Measurements from ENCODE around the gene ZFPM1. TPM values are rescaled to one million over a fixed set of nuclear protein-coding genes. Genes with fewer than 3 reads are reported as not detected.

Gene ZFPM1
- total RNA-seq, 4 donors from 2014 or later: 1.9 to 5.3 (median 3.4) TPM

DNA sequence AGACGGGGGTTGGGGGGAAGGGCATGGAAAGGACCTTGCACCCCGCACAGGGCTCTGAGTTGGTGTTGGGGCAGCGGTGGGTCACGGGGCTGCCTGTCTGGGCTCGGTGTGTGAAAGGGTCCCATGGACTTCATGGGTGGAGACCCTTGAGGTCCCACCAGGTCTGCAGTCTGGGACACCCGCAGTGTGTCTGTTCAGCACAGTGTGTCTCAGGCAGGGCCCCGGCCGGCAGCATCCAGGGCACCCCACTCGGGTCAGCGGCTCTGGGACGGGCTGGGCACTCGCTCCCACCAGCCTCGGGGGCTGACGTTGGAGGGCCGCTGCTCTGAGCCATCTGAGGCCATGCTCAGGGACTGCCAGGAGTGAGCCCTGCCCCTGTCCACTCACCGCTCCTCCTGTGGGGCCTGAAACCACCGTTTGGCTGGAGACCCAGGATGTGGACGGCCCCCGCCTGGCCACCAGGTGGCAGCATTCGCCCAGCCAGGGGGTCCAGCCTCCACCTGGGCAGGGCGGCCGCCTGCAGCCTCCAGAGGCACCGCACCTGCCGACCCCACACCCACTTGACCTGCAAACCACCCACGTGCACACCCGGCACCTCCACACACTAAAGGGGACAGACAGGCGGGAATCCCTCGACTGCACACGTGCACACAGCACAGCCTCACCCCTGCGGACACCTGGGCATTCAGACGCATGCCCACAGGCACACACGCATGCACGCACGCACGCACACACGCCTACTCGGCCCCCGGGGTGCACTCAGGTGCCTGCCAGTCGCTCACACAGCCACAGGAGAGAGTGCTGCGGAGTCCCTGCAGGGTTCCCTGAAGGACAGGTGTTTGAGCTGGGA lies 10.1 kb upstream of the ZFPM1 start:
- Histone ChIP-seq H3K4me1 (peaks cover 0 to 8% of the 10 kb centered on the region in 2 donors), H3K27me3 (no peaks in the 10 kb centered on the region), H3K9me3 (no peaks in the 10 kb centered on the region), H3K4me3 (replicated peaks in 1 of 3) (no peak overlapping the region), H3K36me3 (no peaks in the 10 kb centered on the region), H3K27ac (no peak overlapping the region)
- WGBS, 2 donors: 8 to 31% methylated on average over 9 to 13 of the region's 40 CpGs
- DNase-seq: peak; percentile 81 to 85
- TF ChIP-seq POLR2A (IDR thresholded peaks at IDR 0.05): no peak
- TF ChIP-seq, protein P1, sequence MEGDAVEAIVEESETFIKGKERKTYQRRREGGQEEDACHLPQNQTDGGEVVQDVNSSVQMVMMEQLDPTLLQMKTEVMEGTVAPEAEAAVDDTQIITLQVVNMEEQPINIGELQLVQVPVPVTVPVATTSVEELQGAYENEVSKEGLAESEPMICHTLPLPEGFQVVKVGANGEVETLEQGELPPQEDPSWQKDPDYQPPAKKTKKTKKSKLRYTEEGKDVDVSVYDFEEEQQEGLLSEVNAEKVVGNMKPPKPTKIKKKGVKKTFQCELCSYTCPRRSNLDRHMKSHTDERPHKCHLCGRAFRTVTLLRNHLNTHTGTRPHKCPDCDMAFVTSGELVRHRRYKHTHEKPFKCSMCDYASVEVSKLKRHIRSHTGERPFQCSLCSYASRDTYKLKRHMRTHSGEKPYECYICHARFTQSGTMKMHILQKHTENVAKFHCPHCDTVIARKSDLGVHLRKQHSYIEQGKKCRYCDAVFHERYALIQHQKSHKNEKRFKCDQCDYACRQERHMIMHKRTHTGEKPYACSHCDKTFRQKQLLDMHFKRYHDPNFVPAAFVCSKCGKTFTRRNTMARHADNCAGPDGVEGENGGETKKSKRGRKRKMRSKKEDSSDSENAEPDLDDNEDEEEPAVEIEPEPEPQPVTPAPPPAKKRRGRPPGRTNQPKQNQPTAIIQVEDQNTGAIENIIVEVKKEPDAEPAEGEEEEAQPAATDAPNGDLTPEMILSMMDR (IDR thresholded peaks at IDR 0.05): peak; percentile 80 to 98 (median 96)
- intact Hi-C loops (cut with DNase I): loop anchor here (10.0 kb wide), 1 partner anchor 212 kb away; the partner anchor contains the start of gene CYBA

DNA sequence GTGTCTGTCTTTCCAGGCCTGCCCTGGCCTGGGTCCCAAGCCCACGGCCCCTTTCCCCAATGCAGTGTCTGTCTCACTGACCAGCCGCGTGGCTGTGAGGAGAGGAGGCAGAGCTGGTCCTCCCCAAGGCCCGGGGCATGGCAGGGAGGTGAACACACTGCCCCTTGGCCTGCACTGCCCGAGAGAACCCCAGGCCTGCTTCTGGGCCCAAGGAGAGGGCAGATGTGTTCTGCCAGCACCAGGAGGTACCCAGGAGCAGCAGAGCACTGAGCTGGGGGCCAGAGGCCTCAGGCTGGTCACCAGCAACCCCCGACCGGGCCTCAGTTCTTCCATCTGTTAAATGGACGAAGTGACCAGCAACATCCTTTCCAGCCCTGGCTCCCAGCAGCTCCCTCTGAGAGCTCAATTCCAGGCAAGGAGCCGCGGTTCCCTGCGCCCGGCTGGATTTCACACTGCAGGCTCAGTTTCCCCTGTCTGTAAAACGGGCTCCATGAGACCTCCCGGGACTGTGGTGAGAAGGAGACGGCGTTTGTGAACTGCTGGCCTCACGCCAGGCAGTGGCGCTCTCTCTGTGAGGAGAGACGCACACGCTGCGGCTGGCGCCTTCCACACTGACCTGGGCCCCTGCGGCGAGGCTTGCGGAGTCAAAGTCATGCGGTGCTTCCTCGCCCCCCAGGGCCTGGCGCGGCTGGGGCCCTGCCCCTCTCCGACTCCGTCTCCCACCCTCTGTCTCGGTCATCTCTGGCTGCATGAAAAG lies 8.1 kb upstream of the ZFPM1 start:
- Histone ChIP-seq H3K27ac (no peak overlapping the region), H3K27me3 (no peaks in the 10 kb centered on the region), H3K4me1 (peaks cover 0 to 8% of the 10 kb centered on the region in 2 donors), H3K9me3 (no peaks in the 10 kb centered on the region), H3K36me3 (no peaks in the 10 kb centered on the region), H3K4me3 (replicated peaks in 1 of 3) (no peak overlapping the region)
- 70 to 72% methylated on average over 11 to 20 of the region's 32 CpGs for WGBS, 2 donors
- intact Hi-C loops (cut with DNase I): loop anchor here (2.0 to 10.0 kb wide), 3 partner anchors 84 to 210 kb away; partner anchors contain the start of gene CYBA
- peak in 1 of 2 donors; percentile 24 for DNase-seq
- TF ChIP-seq POLR2A (IDR thresholded peaks at IDR 0.05): no peak
- TF ChIP-seq, protein P1 (IDR thresholded peaks at IDR 0.05): no peak

DNA sequence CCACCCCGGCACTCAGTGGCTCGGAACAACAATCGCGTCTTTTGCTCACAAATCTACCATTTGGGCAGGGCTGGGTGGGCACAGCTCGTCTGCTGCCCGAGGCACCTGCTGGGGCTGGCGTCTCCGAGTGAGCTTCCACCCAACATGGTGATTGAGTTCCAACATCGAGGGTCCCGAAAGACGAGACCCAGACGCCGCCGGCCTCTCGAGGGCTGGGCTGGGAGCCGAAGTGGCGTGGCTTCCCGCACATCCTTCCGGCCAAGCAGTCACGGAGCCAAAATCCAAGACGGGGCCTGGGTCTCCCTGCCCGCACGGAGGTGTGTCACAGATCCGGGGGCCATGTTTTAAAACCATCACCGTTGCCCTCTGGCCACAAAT lies 7.5 kb upstream of the ZFPM1 start:
- H3K27me3 ChIP-seq: no peaks in the 10 kb centered on the region

DNA sequence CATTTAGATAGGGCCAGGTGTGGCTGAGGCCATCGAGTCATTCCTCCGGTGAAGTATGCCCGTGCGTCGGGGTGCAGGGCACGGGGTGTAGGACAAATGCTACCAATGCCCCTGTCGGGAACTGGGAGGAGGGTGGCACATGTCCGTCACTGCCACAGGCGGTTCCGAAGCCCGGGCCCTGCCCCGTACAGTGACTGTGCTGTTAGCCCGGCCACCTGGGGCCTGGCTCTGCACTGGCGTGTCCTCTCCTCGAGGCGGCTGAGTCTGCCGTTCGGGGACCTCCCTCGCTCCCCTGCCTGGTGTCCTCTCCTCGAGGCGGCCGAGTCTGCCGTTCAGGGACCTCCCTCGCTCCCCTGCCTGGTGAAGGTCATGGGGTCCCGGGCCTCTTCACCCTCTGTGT lies 7.0 kb upstream of the ZFPM1 start:
- TF ChIP-seq POLR2A (IDR thresholded peaks at IDR 0.05): no peak
- TF ChIP-seq, protein P1 (IDR thresholded peaks at IDR 0.05): no peak
- intact Hi-C loops (cut with DNase I): loop anchor here (10.0 kb wide), 1 partner anchor 209 kb away; the partner anchor contains the start of gene CYBA
- 85 to 88% methylated on average over 21 to 25 of the region's 25 CpGs for WGBS, 2 donors
- peaks cover 0 to 8% of the 10 kb centered on the region in 2 donors for H3K4me1 ChIP-seq
- H3K27ac ChIP-seq: no peak overlapping the region
- no peak overlapping the region for H3K4me3 ChIP-seq (replicated peaks in 1 of 3)
- DNase-seq: no peak
- no peaks in the 10 kb centered on the region for H3K27me3 ChIP-seq
- no peaks in the 10 kb centered on the region for H3K9me3 ChIP-seq
- no peaks in the 10 kb centered on the region for H3K36me3 ChIP-seq

More for the DNA sequence above, 7.5 kb upstream of the ZFPM1 start:
- intact Hi-C loops (cut with DNase I): loop anchor here (2.0 to 10.0 kb wide), 3 partner anchors 83 to 209 kb away; partner anchors contain the start of gene CYBA
- Histone ChIP-seq H3K36me3 (no peaks in the 10 kb centered on the region), H3K4me3 (replicated peaks in 1 of 3) (no peak overlapping the region), H3K9me3 (no peaks in the 10 kb centered on the region), H3K4me1 (peaks cover 0 to 8% of the 10 kb centered on the region in 2 donors), H3K27ac (no peak overlapping the region)
- no peak for TF ChIP-seq POLR2A (IDR thresholded peaks at IDR 0.05)
- TF ChIP-seq, protein P1 (IDR thresholded peaks at IDR 0.05): no peak
- no peak for DNase-seq
- 57 to 63% methylated on average over 12 to 22 of the region's 25 CpGs for WGBS, 2 donors

Data from thyroid gland (tissue), 4 donors.